ENCODE data around the gene PLEKHG4.

DNA sequence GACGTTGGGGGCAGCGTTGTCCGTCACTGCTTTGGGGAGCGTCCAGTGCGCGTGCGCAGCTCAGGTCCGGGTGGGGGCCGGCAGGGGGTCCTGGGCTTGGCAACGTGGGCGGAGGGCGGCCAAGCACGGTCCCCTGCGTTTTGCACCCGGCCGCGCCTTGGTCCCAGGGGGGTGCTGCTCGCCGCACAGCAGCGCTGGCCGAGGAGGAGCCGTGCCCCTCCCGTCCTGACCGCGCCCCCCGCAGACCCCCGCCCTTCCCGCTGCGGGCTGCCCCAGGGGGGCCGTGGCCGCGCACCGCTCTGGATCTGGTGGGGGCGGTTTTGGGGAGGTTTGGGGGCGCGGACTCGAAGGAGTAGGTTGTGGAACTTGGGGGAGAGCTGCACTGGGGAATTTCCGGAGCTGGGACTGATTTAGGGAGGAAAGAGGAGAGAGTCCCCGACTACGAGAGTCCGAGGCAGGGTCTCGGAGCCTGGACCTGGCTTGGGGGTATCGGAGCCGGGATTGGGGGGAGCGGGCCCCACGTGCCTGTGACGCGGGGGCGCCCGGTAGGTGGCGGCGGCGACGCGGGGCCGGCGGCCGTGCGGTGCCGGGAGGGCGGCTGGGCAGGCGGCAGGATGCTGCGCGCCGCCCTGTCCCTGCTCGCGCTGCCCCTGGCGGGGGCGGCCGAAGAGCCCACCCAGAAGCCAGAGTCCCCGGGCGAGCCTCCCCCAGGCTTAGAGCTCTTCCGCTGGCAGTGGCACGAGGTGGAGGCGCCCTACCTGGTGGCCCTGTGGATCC lies 30.7 kb upstream of the PLEKHG4 start, which contains the start of gene SLC9A5:
- TF ChIP-seq, protein P1, sequence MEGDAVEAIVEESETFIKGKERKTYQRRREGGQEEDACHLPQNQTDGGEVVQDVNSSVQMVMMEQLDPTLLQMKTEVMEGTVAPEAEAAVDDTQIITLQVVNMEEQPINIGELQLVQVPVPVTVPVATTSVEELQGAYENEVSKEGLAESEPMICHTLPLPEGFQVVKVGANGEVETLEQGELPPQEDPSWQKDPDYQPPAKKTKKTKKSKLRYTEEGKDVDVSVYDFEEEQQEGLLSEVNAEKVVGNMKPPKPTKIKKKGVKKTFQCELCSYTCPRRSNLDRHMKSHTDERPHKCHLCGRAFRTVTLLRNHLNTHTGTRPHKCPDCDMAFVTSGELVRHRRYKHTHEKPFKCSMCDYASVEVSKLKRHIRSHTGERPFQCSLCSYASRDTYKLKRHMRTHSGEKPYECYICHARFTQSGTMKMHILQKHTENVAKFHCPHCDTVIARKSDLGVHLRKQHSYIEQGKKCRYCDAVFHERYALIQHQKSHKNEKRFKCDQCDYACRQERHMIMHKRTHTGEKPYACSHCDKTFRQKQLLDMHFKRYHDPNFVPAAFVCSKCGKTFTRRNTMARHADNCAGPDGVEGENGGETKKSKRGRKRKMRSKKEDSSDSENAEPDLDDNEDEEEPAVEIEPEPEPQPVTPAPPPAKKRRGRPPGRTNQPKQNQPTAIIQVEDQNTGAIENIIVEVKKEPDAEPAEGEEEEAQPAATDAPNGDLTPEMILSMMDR (IDR thresholded peaks at IDR 0.05 in 8 of 11, conservative IDR thresholded peaks at IDR 0.05 in 3 of 11) = peak in 4 of 11 experiments; percentile 14 to 29 (median 28)
- TF ChIP-seq POLR2A (IDR thresholded peaks at IDR 0.05) (no peak), POLR2AphosphoS5 (IDR thresholded peaks at IDR 0.05) (peak in 2 of 3 donors; percentile 42 to 50)
